ENCODE data around the gene KCNMA1. TPM values are rescaled to one million over a fixed set of nuclear protein-coding genes. Genes with fewer than 3 reads are reported as not detected.

KCNMA1 gene
- total RNA-seq, 4 donors from 2014 or later, result 146 to 300 (median 265) TPM

GRCh38 chr10:77026148-77026547 is 611.5 kb downstream of the KCNMA1 start:
- no peak for DNase-seq (ENCODE audit: extremely low spot score)
- intact Hi-C loops (cut with DNase I), result no loop called here
- TF ChIP-seq POLR2AphosphoS5 (IDR thresholded peaks at IDR 0.05) (no peak), EP300 (IDR thresholded peaks at IDR 0.05) (no peak), CTCF (IDR thresholded peaks at IDR 0.05) (no peak), POLR2A (IDR thresholded peaks at IDR 0.05; ENCODE audit: low read depth) (no peak)
- H3K27ac ChIP-seq (replicated peaks in 1 of 4), result no peak overlapping the region
- peaks cover 0 to 9% (median 7%) of the 10 kb centered on the region in 4 donors for H3K4me1 ChIP-seq
- H3K9me3 ChIP-seq, result no peaks in the 10 kb centered on the region
- WGBS, result 92% methylated on average over 5 of the region's 5 CpGs
- no peaks in the 10 kb centered on the region for H3K27me3 ChIP-seq
- peaks cover 0 to 4% (median 2%) of the 10 kb centered on the region in 4 donors for H3K36me3 ChIP-seq
- H3K4me3 ChIP-seq, result no peak overlapping the region

GRCh38 chr10:77024461-77024860 is 613.1 kb downstream of the KCNMA1 start:
- Histone ChIP-seq H3K27ac (replicated peaks in 1 of 4) (no peak overlapping the region), H3K36me3 (peaks cover 0 to 4% (median 2%) of the 10 kb centered on the region in 4 donors), H3K4me1 (peaks cover 0 to 15% (median 8%) of the 10 kb centered on the region in 4 donors), H3K27me3 (no peaks in the 10 kb centered on the region), H3K4me3 (no peak overlapping the region), H3K9me3 (no peaks in the 10 kb centered on the region)
- DNase-seq (ENCODE audit: extremely low spot score), result no peak
- TF ChIP-seq POLR2AphosphoS5 (IDR thresholded peaks at IDR 0.05) (no peak), POLR2A (IDR thresholded peaks at IDR 0.05; ENCODE audit: low read depth) (no peak), CTCF (IDR thresholded peaks at IDR 0.05) (no peak), EP300 (IDR thresholded peaks at IDR 0.05) (no peak)
- intact Hi-C loops (cut with DNase I), result no loop called here

GRCh38 chr10:77023396-77023795 is 614.2 kb downstream of the KCNMA1 start:
- Histone ChIP-seq H3K9me3 (no peaks in the 10 kb centered on the region), H3K4me3 (no peak overlapping the region), H3K36me3 (peaks cover 0 to 4% (median 2%) of the 10 kb centered on the region in 4 donors), H3K27ac (replicated peaks in 1 of 4) (no peak overlapping the region), H3K27me3 (no peaks in the 10 kb centered on the region), H3K4me1 (peaks cover 0 to 15% (median 8%) of the 10 kb centered on the region in 4 donors)
- TF ChIP-seq CTCF (IDR thresholded peaks at IDR 0.05) (no peak), EP300 (IDR thresholded peaks at IDR 0.05) (no peak), POLR2A (IDR thresholded peaks at IDR 0.05; ENCODE audit: low read depth) (no peak), POLR2AphosphoS5 (IDR thresholded peaks at IDR 0.05) (no peak)
- 84% methylated on average over 2 of the region's 2 CpGs for WGBS
- intact Hi-C loops (cut with DNase I), result no loop called here
- DNase-seq (ENCODE audit: extremely low spot score), result no peak

GRCh38 chr10:77022671-77023070 is 614.9 kb downstream of the KCNMA1 start:
- H3K9me3 ChIP-seq, result no peaks in the 10 kb centered on the region
- no peak for DNase-seq (ENCODE audit: extremely low spot score)
- WGBS, result 86% methylated on average over 4 of the region's 4 CpGs

More at GRCh38 chr10:77022671-77023070, 614.9 kb downstream of the KCNMA1 start:
- Histone ChIP-seq H3K27ac (replicated peaks in 1 of 4) (no peak overlapping the region), H3K27me3 (no peaks in the 10 kb centered on the region), H3K4me3 (no peak overlapping the region), H3K36me3 (peaks cover 0 to 9% (median 3%) of the 10 kb centered on the region in 4 donors), H3K4me1 (peaks cover 0 to 15% (median 8%) of the 10 kb centered on the region in 4 donors)
- intact Hi-C loops (cut with DNase I), result no loop called here
- TF ChIP-seq CTCF (IDR thresholded peaks at IDR 0.05) (no peak), POLR2A (IDR thresholded peaks at IDR 0.05; ENCODE audit: low read depth) (no peak), POLR2AphosphoS5 (IDR thresholded peaks at IDR 0.05) (no peak), EP300 (IDR thresholded peaks at IDR 0.05) (no peak)
